ENCODE measurements around the gene CORO1C.

Gene CORO1C

GRCh38 chr12:108696111-108696995 is 35.0 kb downstream of the CORO1C start:
- DNase-seq, result peak; percentile 96

GRCh38 chr12:108694812-108695278 is 36.5 kb downstream of the CORO1C start:
- peak; percentile 55 for DNase-seq

- no peak for DNase-seq
These were observed 37.6 kb downstream of the CORO1C start for GRCh38 chr12:108693751-108694150.

- no peak for DNase-seq
These were observed 38.1 kb downstream of the CORO1C start for GRCh38 chr12:108693186-108693730.

GRCh38 chr12:108691998-108692808 is 39.1 kb downstream of the CORO1C start:
- peak; percentile 92 for DNase-seq

- peak; percentile 99 for DNase-seq
These were observed 39.9 kb downstream of the CORO1C start for GRCh38 chr12:108691175-108691997.

GRCh38 chr12:108690542-108691174 is 40.7 kb downstream of the CORO1C start:
- DNase-seq, result no peak

- no peak for DNase-seq
These were observed 41.2 kb downstream of the CORO1C start for GRCh38 chr12:108690191-108690518.

GRCh38 chr12:108689314-108690190 is 41.8 kb downstream of the CORO1C start:
- DNase-seq, result peak; percentile 93

GRCh38 chr12:108686780-108687179 is 44.5 kb downstream of the CORO1C start:
- DNase-seq, result peak; percentile 61

GRCh38 chr12:108685469-108686260 is 45.7 kb downstream of the CORO1C start:
- DNase-seq, result no peak

- no peak for DNase-seq
These were observed 47.3 kb downstream of the CORO1C start for GRCh38 chr12:108683906-108684556.

- DNase-seq, result no peak
These were observed 50.0 kb downstream of the CORO1C start for GRCh38 chr12:108681317-108681716.

GRCh38 chr12:108679106-108679681 is 52.1 kb downstream of the CORO1C start:
- DNase-seq, result peak; percentile 76

- DNase-seq, result no peak
These were observed 53.1 kb downstream of the CORO1C start for GRCh38 chr12:108678104-108678730.

GRCh38 chr12:108677381-108677780 is 53.9 kb downstream of the CORO1C start:
- DNase-seq, result no peak

GRCh38 chr12:108676707-108677106 is 54.6 kb downstream of the CORO1C start:
- no peak for DNase-seq

GRCh38 chr12:108675792-108676191 is 55.5 kb downstream of the CORO1C start:
- no peak for DNase-seq

- DNase-seq, result no peak
These were observed 59.3 kb downstream of the CORO1C start for GRCh38 chr12:108672054-108672453.
